ENCODE measurements around the gene SYNE2.
"Not testable (repeated sequence)": the region's sequence is repeated elsewhere in the genome, so short reads cannot be mapped to it uniquely, and the experiment has no call there.

Gene SYNE2

GRCh38 chr14:64137657-64138290, 285.0 kb downstream of the SYNE2 start:
- DNase-seq (ENCODE audit: low read depth) = no peak

DNA sequence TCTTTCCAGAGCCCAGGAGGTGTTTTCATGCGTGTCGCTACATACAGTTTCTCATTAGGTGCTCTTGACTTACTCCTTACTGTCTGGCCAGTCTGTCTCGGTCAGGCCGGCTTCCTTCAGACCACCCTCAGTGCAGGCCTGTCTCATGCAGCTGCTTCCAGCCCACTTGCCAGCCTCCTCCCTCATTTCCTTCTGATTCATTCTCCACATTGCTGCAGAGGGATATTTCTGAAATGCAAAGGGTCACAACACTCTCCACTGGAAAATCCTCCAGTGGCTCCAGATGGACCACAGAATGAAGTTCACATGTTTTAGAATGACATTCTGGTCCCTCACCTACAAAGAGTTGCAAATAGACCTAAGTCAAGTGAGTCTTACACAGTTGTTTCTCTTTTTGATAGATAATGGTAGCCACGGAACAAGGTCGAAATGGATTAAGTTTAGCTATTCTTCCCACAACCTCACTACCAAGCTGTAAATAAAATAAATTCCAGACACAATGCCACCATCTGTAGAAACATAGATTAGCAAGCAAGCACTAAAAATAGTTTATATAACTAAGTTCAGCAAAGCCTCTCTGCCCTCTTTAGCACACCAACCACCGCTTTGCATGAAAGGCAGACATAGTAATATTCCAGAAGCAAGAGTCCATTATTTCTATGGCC, 294.5 kb downstream of the SYNE2 start:
- DNase-seq (ENCODE audit: low read depth) = no peak

DNA sequence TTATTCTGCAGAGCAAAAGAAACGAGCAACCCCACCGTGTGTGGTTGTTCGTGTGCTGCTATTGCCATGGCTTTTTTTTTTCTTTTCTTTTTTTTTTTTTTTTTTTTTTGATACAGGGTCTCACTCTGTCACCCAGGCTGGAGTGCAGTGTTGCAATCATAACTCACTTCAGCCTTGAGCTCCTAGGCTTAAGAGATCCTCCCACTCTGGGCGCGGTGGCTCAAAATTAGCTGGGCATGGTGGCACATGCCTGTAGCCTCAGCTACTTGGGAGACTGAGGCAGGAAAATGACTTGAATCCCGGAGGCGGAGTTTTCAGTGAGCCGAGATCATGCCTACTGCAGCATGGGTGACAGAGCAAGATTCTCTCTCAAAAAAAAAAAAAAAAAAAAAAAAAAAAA, 297.1 kb downstream of the SYNE2 start:
- no peak for DNase-seq (ENCODE audit: low read depth)

DNA sequence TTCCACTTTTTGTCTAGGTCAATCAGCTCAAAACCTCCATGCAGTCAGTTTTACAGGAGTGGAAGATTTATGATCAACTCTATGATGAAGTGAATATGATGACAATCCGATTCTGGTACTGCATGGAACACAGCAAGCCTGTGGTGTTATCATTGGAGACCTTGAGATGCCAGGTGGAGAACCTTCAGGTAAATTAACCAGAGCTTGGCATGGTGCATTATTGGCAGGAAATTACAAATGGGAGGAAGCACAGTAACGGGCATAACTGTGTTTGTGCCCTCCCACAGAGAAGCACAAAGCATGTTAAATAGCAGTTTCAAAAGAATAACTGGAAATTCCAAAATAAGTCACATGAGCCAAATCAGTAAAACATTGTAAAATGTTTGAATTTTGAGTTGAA, 305.8 kb downstream of the SYNE2 start:
- no peak for DNase-seq (ENCODE audit: low read depth)

GRCh38 chr14:64159588-64159987, 306.8 kb downstream of the SYNE2 start:
- DNase-seq (ENCODE audit: low read depth) = no peak

GRCh38 chr14:64170181-64170580, 317.4 kb downstream of the SYNE2 start:
- DNase-seq (ENCODE audit: low read depth) = no peak

GRCh38 chr14:64174922-64175782, 322.3 kb downstream of the SYNE2 start:
- no peak for DNase-seq (ENCODE audit: low read depth)

DNA sequence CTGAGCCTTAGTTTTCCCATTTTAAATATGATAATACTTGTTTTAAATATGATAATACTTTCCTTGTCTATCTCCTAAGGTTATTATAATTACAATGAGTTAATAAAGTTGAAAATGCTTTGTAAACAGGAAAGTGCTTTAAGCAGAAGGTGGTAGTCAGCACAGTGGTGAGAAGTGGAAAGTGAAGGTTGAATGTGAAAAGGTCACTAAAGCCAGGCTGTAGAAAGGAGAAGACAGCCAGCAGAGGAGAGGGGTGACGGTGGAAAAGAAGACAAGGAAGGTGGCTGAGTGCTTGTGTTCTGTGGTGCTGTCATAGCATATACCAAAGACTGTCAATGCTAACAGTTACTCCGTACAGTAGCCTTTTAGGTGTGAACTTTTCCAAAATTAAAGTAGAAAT, 323.5 kb downstream of the SYNE2 start:
- DNase-seq (ENCODE audit: low read depth) = no peak

- no peak for DNase-seq (ENCODE audit: low read depth)
Measured at GRCh38 chr14:64178814-64179213, 326.0 kb downstream of the SYNE2 start.

- not testable (repeated sequence) for DNase-seq (ENCODE audit: low read depth)
Measured at GRCh38 chr14:64182908-64183307, 330.1 kb downstream of the SYNE2 start.

DNA sequence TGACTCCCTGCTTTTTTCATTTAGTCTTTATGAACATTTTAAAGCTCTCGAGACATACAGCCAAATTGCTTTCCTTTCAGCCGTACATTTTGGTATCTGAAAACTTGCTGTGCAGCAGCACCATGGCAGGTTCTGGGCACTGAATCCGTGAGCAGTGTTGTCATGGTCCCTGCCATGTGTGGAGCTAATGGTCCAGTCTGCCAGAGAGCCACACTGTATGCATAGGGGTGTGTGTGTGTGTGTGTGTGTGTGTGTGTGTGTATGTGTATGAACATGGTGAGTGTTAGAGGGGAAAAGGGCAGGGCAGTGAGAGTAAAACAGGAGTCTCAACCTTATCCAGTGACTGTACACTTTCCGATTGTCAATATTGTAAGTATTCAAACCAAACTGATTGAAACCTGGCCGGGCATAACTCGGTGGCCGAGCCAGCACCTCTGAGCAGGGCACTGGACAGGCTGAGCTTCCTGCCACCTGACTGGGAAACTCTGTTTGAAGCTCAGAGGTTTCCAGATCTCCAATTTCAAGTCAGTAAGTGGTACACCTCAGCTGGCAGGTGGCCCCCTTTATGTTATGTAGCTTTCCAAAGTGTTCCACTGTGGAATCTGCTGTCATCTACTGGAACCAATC, 331.4 kb downstream of the SYNE2 start:
- DNase-seq (ENCODE audit: low read depth) = no peak

- no peak for DNase-seq (ENCODE audit: low read depth)
Measured at GRCh38 chr14:64185184-64185583, 332.4 kb downstream of the SYNE2 start.

DNA sequence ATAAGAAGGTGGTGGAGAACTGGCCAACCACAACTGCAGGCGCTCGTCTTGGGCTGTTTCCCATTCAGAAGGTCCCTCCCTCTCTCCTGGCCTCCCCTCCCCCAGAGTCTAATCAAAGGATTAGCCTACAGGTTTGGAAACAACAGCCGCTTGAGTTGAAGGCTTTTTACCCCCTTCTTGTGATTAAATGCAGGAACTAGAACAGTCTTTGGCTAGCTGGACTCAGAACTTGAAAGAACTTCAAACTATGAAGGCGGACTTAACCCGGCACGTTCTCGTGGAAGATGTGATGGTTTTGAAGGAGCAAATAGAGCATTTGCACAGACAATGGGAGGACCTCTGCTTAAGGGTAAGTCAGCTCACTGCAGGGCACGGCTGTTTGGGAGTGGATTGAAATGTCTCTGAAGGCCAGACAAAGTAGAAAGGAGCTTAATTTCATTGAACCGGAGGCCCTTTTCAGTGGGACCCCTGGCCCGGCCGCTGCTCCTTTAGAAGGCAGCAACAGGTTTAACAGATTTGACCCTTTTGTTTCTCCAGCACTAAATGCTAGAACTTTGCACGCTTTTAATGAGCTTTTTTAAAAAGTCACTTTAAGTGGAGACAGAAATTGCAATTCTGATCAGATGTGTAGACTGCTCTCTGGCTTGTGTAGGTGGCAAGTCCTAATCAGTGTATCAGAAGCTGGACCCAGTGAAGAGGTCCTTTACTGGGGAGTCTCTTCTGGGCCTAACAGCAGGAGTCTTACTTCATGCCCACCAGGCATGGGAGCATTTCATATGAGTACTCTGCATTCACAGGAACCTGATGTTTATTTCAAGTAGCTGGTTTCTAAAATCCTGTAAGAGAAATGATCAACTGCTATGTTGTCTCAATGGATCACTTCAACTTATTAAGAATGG, 333.7 kb downstream of the SYNE2 start:
- DNase-seq (ENCODE audit: low read depth) = no peak

DNA sequence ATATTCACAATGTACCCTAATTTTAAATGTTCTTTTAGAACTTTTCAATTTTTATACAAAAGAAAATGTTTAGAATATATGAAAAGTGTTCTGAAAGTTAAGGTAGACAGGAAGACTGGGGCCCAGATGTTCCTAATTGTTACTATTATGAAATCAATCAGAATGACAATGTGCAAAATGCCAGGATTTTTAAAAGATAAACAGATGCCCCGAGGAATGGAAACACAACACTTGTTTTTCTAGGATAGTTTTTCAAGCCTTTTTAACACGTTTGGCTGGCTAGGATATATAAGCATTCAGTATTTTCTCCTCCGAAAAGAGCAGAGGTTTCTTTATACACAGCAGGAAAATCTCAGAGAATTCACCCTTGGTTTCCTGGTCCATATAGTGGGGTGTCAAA, 334.5 kb downstream of the SYNE2 start:
- no peak for DNase-seq (ENCODE audit: low read depth)

DNA sequence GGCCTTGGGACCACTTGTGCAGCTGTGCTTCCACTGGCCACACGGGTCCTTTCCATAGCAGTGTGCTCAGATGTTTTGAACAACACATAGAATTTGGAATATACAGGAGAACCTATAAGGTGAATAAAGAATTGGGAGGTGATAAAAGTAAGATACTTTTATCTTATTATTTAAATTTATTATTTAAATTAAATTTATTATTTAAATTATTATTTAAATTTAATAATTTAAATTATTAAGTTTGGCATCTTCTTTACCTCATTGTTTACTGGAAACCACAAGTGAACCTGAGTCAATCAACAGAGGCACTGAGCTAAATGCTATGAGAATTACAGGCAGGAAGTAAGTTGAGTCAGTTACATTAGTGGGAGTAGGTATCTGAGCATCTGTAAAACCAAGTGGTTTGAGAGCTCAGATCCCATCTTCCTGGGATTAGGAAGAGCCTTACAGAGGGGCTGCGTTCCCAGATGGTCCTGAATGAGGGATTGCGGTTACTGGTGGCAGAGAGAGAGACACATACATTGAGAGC, 338.2 kb downstream of the SYNE2 start:
- DNase-seq (ENCODE audit: low read depth) = no peak

DNA sequence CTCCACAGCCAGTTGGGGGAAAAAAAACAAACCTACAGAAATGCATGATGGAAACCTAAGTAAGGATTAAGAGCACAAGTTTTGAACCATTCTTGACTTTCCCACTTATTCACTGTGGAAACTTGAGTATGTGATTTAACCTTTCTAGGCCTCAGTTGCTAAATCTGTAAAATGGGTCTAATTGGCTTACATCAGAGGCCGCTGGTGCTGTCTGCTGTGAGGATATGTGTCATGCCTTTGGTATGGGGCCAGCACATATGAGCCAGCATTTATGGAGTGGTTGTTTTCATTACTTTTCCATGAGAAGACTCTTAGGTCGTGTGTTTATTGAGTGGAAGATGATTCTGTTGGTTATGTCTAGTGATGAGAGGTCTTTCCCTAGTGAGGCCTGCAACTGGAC, 339.0 kb downstream of the SYNE2 start:
- DNase-seq (ENCODE audit: low read depth) = no peak

DNA sequence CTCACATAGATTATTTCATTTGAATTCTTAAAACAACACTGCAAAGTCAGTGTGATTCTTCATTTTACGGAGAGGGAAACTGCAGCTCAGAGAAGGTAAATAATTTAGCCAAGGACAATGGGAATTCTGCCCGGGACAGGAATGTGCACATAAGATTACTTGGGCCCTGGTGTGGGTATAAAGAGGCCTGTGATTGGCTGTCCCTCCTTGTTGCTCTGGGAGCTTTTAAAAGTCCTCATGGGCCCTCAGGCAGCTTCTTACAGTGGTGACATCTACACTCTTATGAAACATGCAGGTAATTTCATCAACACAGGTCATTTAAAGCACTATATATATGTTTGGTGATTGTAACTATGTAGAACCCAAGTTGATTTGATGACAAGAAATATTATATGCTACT, 341.0 kb downstream of the SYNE2 start:
- no peak for DNase-seq (ENCODE audit: low read depth)

DNA sequence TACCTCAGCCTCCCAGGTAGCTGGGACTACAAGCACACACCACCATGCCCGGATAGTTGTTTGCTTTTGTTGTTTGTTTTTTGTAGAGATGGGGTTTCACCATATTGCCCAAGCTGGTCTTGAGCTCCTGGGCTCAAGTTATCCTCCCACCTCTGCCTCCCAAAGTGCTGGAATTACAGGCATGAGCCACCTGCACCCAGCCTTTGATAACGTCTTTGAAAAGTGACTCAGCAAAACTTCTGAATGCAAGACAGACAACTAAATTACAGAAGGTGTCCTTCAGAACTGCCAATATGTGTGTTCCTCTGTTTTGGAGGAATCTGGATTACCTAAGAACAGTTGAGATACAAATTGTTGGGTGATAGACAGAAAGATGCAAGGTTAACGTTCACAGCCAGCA, 341.6 kb downstream of the SYNE2 start:
- no peak for DNase-seq (ENCODE audit: low read depth)

DNA sequence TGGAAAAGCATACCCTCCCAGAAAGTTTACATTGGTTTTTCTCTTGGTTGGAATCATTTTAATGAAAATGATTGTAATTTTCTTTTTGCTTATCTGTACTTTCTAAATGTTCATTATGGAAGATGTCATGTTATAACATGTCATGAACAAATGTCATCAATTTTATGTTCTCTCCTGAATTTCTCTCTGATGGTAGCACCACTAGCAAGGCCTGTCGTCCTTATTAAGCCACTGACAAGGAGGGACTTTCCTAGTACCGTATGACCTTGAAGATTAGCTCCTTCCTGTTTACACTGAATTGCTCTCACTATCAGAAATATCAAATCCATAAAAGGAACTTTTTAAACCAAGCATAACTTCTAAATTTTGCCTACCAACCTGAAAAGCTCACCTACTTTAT, 342.4 kb downstream of the SYNE2 start:
- no peak for DNase-seq (ENCODE audit: low read depth)

GRCh38 chr14:64196056-64196455, 343.3 kb downstream of the SYNE2 start:
- no peak for DNase-seq (ENCODE audit: low read depth)

DNA sequence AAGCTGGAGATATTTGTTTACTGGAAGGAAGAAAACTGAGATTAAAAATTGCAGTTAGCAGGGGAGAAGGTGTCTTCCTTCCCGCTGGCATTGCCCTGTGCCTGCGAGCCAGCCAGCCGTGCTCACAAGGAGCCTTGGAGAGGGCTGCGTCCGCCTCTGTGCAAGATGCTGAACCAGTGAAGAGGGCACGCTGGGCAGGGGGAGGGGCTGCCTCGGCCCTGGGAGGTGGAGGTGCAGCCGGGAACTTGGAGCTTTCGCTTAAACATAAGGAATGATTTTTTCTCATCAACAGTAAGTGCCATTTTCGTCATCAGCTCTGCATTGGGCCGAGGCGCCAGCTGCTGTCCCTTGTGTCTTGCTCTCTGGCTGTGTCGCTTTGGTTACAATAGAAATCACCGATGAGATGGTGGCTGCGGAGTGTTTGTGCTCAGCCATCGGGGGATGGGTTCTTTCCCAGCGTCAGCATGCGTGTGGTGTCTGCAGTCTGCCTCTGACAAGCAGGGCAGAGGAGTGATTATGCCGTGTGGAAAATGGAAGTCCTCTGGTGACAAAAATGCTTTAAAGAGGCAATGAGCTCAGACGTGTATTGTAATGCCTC, 344.1 kb downstream of the SYNE2 start:
- no peak for DNase-seq (ENCODE audit: low read depth)
